ENCODE results near the gene SLC8A2.

The SLC8A2 gene

DNA sequence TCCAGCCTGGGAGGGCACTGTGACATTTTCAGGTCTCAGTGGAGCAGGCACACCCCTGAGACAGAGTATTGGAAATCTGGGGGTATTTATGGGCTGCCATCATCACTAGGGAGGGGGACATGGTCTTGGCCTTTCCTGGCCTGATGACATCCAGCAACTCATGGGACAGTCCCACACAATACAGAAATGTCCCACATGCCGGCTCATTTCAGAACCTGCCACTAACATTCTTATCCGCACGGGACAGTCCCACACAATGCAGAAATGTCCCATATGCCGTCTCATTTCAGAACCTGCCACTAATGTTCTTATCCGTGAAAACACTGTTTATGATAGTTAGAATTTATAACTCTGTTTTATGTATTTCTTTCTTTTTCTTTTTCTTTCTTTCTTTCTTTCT, 9.8 kb downstream of the SLC8A2 start:
- H3K4me3 ChIP-seq (ENCODE audit: insufficient read depth, low read depth, low read length), result no peak overlapping the region
- H3K27ac ChIP-seq (ENCODE audit: insufficient read depth, low read depth, low read length, poor library complexity, severe bottlenecking), result no peak overlapping the region
- H3K36me3 ChIP-seq (ENCODE audit: control insufficient read depth, insufficient read depth, low read length), result no peaks in the 10 kb centered on the region
- H3K4me1 ChIP-seq (ENCODE audit: control insufficient read depth, insufficient read depth, low read length), result no peaks in the 10 kb centered on the region
- no peaks in the 10 kb centered on the region for H3K9me3 ChIP-seq (ENCODE audit: control insufficient read depth, low read length)
- no peaks in the 10 kb centered on the region for H3K27me3 ChIP-seq (ENCODE audit: control insufficient read depth, insufficient read depth, low read length, poor library complexity, severe bottlenecking)
- 84 to 96% methylated on average over 4 of the region's 5 CpGs for WGBS, 2 experiments

- WGBS, 2 experiments, result 87 to 89% methylated on average over 13 to 14 of the region's 14 CpGs
- Histone ChIP-seq H3K4me3 (ENCODE audit: insufficient read depth, low read depth, low read length) (no peak overlapping the region), H3K27me3 (ENCODE audit: control insufficient read depth, insufficient read depth, low read length, poor library complexity, severe bottlenecking) (no peaks in the 10 kb centered on the region)
Measured at GRCh38 chr19:47459477-47459876, 12.2 kb downstream of the SLC8A2 start.

DNA sequence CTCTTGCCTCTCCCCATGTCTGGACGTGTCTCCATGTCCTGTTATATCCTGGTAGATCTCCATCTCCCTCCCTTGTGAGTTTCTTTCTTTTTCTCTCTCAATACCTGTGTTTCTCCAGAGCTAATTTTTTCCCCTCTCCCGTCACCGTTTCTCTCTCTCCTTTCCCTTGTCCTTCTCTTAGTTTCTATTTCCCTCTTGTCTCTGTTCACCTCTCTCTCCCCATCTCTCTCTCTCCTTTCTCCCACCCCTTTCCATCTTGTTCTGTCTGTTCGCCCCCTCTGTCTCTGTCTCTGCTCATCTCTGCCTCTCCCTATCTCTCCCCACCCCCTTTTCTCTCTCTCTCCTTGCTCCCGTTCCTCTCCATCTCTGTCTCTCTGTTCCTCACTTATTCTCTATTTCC, 13.0 kb downstream of the SLC8A2 start:
- WGBS, 2 experiments, result 65 to 66% methylated on average over 5 of the region's 5 CpGs
- H3K4me3 ChIP-seq (ENCODE audit: insufficient read depth, low read depth, low read length), result no peak overlapping the region
- H3K36me3 ChIP-seq (ENCODE audit: control insufficient read depth, insufficient read depth, low read length), result no peaks in the 10 kb centered on the region
- no peaks in the 10 kb centered on the region for H3K4me1 ChIP-seq (ENCODE audit: control insufficient read depth, insufficient read depth, low read length)
- H3K9me3 ChIP-seq (ENCODE audit: control insufficient read depth, low read length), result no peaks in the 10 kb centered on the region
- H3K27me3 ChIP-seq (ENCODE audit: control insufficient read depth, insufficient read depth, low read length, poor library complexity, severe bottlenecking), result no peaks in the 10 kb centered on the region
- no peak overlapping the region for H3K27ac ChIP-seq (ENCODE audit: insufficient read depth, low read depth, low read length, poor library complexity, severe bottlenecking)

More at GRCh38 chr19:47459477-47459876, 12.2 kb downstream of the SLC8A2 start:
- H3K36me3 ChIP-seq (ENCODE audit: control insufficient read depth, insufficient read depth, low read length), result no peaks in the 10 kb centered on the region
- no peaks in the 10 kb centered on the region for H3K9me3 ChIP-seq (ENCODE audit: control insufficient read depth, low read length)
- H3K27ac ChIP-seq (ENCODE audit: insufficient read depth, low read depth, low read length, poor library complexity, severe bottlenecking), result no peak overlapping the region
- no peaks in the 10 kb centered on the region for H3K4me1 ChIP-seq (ENCODE audit: control insufficient read depth, insufficient read depth, low read length)

- no peak overlapping the region for H3K27ac ChIP-seq (ENCODE audit: insufficient read depth, low read depth, low read length, poor library complexity, severe bottlenecking)
- WGBS, 2 experiments, result 95% methylated on average over 77 of the region's 77 CpGs
- no peaks in the 10 kb centered on the region for H3K36me3 ChIP-seq (ENCODE audit: control insufficient read depth, insufficient read depth, low read length)
- H3K4me3 ChIP-seq (ENCODE audit: insufficient read depth, low read depth, low read length), result no peak overlapping the region
- no peaks in the 10 kb centered on the region for H3K27me3 ChIP-seq (ENCODE audit: control insufficient read depth, insufficient read depth, low read length, poor library complexity, severe bottlenecking)
- no peaks in the 10 kb centered on the region for H3K9me3 ChIP-seq (ENCODE audit: control insufficient read depth, low read length)
- no peaks in the 10 kb centered on the region for H3K4me1 ChIP-seq (ENCODE audit: control insufficient read depth, insufficient read depth, low read length)
Measured at GRCh38 chr19:47456721-47457474, 14.8 kb downstream of the SLC8A2 start.

DNA sequence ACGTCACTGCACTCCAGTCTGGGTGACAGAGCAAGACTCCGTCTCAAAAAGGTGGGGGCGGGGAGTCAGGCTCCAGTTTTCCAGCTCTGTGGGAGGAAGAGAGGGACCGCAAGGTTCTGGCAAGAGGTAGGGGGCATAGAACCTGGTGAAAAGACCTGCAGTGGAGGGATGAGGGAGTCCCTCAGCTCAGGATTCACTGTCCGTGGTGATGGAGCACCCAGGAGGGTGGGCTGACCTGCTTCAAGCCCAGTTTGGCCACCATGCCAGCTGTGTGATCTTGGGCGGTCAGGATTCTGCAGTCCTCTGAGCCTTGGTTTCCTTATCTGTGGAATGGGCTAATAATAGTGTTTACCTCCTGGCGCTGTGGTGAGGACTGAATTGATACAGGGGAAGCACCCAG, 21.2 kb downstream of the SLC8A2 start:
- H3K27me3 ChIP-seq (ENCODE audit: control insufficient read depth, insufficient read depth, low read length, poor library complexity, severe bottlenecking), result peaks cover 39% of the 10 kb centered on the region
- H3K27ac ChIP-seq (ENCODE audit: insufficient read depth, low read depth, low read length, poor library complexity, severe bottlenecking), result no peak overlapping the region
- WGBS, 2 experiments, result 72 to 77% methylated on average over 6 of the region's 7 CpGs
- H3K9me3 ChIP-seq (ENCODE audit: control insufficient read depth, low read length), result no peaks in the 10 kb centered on the region
- H3K4me3 ChIP-seq (ENCODE audit: insufficient read depth, low read depth, low read length), result no peak overlapping the region
- no peaks in the 10 kb centered on the region for H3K36me3 ChIP-seq (ENCODE audit: control insufficient read depth, insufficient read depth, low read length)
- H3K4me1 ChIP-seq (ENCODE audit: control insufficient read depth, insufficient read depth, low read length), result peaks cover 6% of the 10 kb centered on the region

DNA sequence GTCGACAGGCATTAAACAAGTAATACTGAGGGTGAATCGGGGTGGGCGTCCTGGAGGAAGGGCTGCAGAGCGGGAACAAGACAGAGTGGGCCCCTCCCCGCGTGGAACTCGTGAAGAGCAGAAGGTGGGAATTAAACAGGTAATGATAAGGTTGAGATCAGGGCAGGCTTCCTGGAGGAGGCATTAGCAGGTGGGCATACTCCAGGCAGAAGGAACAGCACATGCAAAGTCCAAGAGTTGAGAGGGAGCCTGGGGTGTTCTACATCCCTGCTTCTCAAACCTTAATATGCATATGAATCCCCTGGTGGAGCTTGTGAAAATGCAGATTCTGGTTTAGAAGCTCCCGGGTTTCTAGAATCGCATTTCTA, 23.3 kb downstream of the SLC8A2 start:
- Histone ChIP-seq H3K4me1 (ENCODE audit: control insufficient read depth, insufficient read depth, low read length) (peaks cover 8% of the 10 kb centered on the region), H3K36me3 (ENCODE audit: control insufficient read depth, insufficient read depth, low read length) (no peaks in the 10 kb centered on the region), H3K9me3 (ENCODE audit: control insufficient read depth, low read length) (no peaks in the 10 kb centered on the region), H3K27me3 (ENCODE audit: control insufficient read depth, insufficient read depth, low read length, poor library complexity, severe bottlenecking) (peaks cover 58% of the 10 kb centered on the region), H3K4me3 (ENCODE audit: insufficient read depth, low read depth, low read length) (no peak overlapping the region), H3K27ac (ENCODE audit: insufficient read depth, low read depth, low read length, poor library complexity, severe bottlenecking) (no peak overlapping the region)
- 44 to 47% methylated on average over 9 of the region's 9 CpGs for WGBS, 2 experiments

DNA sequence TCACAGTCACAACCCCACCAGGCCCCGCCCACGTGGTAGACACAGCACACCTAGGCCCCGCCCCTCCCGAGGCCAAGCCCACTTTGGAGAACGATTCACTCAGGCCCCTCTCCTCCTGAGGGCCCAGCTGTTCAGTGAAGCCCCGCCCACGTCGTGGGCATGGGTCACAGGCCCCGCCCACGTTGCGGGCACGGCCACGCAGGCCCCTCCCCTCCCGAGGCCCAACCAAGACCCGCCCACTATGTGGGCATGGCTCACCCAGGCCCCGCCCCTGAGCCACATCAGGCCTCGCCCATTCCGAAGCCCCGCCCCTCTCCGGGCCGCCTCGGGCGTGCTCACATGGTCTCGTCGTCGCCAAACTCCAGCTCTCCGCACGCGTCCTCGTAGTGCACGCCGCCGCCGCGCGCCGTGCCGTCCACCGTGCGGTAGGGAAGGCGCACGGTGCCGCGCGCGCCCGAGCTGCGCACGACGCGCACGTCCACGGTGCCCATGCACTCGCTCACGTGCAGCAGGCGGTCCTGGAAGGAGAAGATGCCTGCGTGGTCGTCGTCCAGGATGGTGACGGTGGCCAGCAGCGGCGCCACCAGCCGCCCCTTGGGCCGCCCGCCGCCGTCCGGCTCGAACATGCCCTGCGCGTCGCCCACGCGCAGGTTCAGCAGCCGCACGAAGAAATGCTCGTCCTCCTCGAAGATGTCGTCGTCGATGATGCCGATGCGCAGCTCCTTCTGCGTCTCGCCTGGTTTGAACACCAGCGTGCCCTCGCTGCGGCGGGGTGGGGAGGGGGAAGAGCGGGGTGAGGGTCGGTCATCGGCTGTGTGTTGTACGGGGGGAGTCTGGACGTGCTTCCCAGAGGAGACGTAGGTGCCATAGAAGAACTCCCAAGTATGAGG, 24.0 kb downstream of the SLC8A2 start:
- Histone ChIP-seq H3K27ac (ENCODE audit: insufficient read depth, low read depth, low read length, poor library complexity, severe bottlenecking) (no peak overlapping the region), H3K4me1 (ENCODE audit: control insufficient read depth, insufficient read depth, low read length) (peaks cover 8% of the 10 kb centered on the region), H3K4me3 (ENCODE audit: insufficient read depth, low read depth, low read length) (peak overlapping the region; percentile 28), H3K27me3 (ENCODE audit: control insufficient read depth, insufficient read depth, low read length, poor library complexity, severe bottlenecking) (peaks cover 59% of the 10 kb centered on the region), H3K9me3 (ENCODE audit: control insufficient read depth, low read length) (no peaks in the 10 kb centered on the region), H3K36me3 (ENCODE audit: control insufficient read depth, insufficient read depth, low read length) (no peaks in the 10 kb centered on the region)
- 6% methylated on average over 95 of the region's 95 CpGs for WGBS, 2 experiments

DNA sequence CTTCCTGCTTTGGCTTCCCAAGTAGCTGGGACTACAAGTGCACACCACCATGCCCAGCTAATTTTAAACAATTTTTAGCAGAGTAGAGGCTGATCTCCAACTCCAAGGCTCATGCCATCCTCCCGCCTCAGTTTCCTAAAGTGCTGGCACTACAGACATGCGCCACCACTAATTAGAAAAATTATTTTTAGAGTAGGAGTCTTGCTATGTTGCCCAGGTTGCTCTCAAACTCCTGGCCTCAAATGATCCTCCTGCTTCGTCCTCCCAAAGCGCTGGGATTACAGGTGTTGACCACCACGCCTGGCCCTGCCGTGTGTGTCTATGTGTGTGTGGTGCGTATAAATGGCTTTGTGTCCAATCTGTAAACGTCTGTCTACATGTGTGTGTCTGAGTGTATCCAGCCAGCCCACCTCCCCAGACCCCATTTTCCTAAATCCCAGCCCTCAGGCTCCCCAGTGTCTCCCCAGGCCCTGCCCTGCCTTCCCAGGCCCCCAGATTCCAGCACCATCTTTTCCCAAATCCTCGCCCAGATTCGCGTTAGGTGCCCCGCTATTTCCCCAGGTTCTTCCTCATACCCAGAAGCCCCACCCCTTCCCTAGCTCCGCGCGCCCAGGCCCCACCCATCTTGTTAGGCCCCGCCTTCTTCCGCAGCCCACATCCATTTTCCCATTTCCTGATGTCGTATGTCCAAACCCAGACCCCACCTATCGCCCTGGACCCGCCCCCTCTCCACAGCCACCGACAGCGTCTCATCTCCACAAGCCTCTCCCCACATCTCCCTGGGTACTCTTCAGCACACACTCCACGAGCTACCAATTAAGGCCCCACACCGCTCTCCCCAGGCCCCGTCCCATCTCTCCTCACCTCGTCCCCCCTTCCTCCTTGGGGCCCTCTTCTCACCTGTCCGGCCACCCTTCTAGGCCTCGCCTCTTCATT, 24.9 kb downstream of the SLC8A2 start:
- Histone ChIP-seq H3K27me3 (ENCODE audit: control insufficient read depth, insufficient read depth, low read length, poor library complexity, severe bottlenecking) (peaks cover 59% of the 10 kb centered on the region), H3K4me3 (ENCODE audit: insufficient read depth, low read depth, low read length) (no peak overlapping the region), H3K36me3 (ENCODE audit: control insufficient read depth, insufficient read depth, low read length) (no peaks in the 10 kb centered on the region), H3K9me3 (ENCODE audit: control insufficient read depth, low read length) (no peaks in the 10 kb centered on the region), H3K4me1 (ENCODE audit: control insufficient read depth, insufficient read depth, low read length) (peaks cover 8% of the 10 kb centered on the region), H3K27ac (ENCODE audit: insufficient read depth, low read depth, low read length, poor library complexity, severe bottlenecking) (no peak overlapping the region)
- 26 to 29% methylated on average over 28 of the region's 28 CpGs for WGBS, 2 experiments

GRCh38 chr19:47445937-47446402, 25.7 kb downstream of the SLC8A2 start:
- Histone ChIP-seq H3K27me3 (ENCODE audit: control insufficient read depth, insufficient read depth, low read length, poor library complexity, severe bottlenecking) (peaks cover 59% of the 10 kb centered on the region), H3K4me3 (ENCODE audit: insufficient read depth, low read depth, low read length) (no peak overlapping the region), H3K27ac (ENCODE audit: insufficient read depth, low read depth, low read length, poor library complexity, severe bottlenecking) (no peak overlapping the region), H3K9me3 (ENCODE audit: control insufficient read depth, low read length) (no peaks in the 10 kb centered on the region), H3K36me3 (ENCODE audit: control insufficient read depth, insufficient read depth, low read length) (no peaks in the 10 kb centered on the region), H3K4me1 (ENCODE audit: control insufficient read depth, insufficient read depth, low read length) (peaks cover 8% of the 10 kb centered on the region)
- WGBS, 2 experiments, result 10 to 11% methylated on average over 22 of the region's 22 CpGs

Measured in ectodermal cell (in vitro differentiated cells).